GM19467 (cell line): ENCODE results near the gene DOK6.
"Not testable (repeated sequence)": the region's sequence is repeated elsewhere in the genome, so short reads cannot be mapped to it uniquely, and the experiment has no call there.

Experiments used
- ATAC-seq: cut with Tn5 transposase; IDR thresholded peaks from one replicate; pipeline ENCODE4 v1.9.1; 2021; ENCODE audit warnings: mild to moderate bottlenecking, moderate library complexity; ENCODE audit not compliant: unreplicated experiment

Gene DOK6

GRCh38 chr18:69400253-69400975 lies at the start of gene DOK6:
TSS of gene DOK6 (plus strand) at chr18:69400888.
- ATAC-seq = no peak

- no peak for ATAC-seq
Measured at GRCh38 chr18:69353023-69353422, 47.7 kb upstream of the DOK6 start.

- ATAC-seq = no peak
Measured at GRCh38 chr18:69357590-69357989, 43.1 kb upstream of the DOK6 start.

GRCh38 chr18:69358212-69358895 lies 42.3 kb upstream of the DOK6 start:
- ATAC-seq = no peak

- ATAC-seq = not testable (repeated sequence)
Measured at GRCh38 chr18:69359768-69360167, 40.9 kb upstream of the DOK6 start.

- no peak for ATAC-seq
Measured at GRCh38 chr18:69364930-69365329, 35.8 kb upstream of the DOK6 start.

GRCh38 chr18:69365658-69366057 lies 35.0 kb upstream of the DOK6 start:
- ATAC-seq = no peak

- no peak for ATAC-seq
Measured at GRCh38 chr18:69367104-69367503, 33.6 kb upstream of the DOK6 start.

GRCh38 chr18:69371729-69372128 lies 29.0 kb upstream of the DOK6 start:
- ATAC-seq = no peak

GRCh38 chr18:69380324-69380723 lies 20.4 kb upstream of the DOK6 start:
- no peak for ATAC-seq

GRCh38 chr18:69383186-69383585 lies 17.5 kb upstream of the DOK6 start:
- ATAC-seq = no peak

- no peak for ATAC-seq
Measured at GRCh38 chr18:69387186-69387585, 13.5 kb upstream of the DOK6 start.

- ATAC-seq = no peak
Measured at GRCh38 chr18:69388222-69388621, 12.5 kb upstream of the DOK6 start.

- no peak for ATAC-seq
Measured at GRCh38 chr18:69397096-69397495, 3.6 kb upstream of the DOK6 start.

- ATAC-seq = no peak
Measured at GRCh38 chr18:69399253-69399652, 1.4 kb upstream of the DOK6 start.

GRCh38 chr18:69400976-69401225 lies 213 bp downstream of the DOK6 start:
- ATAC-seq = no peak

- no peak for ATAC-seq
Measured at GRCh38 chr18:69401226-69401971, 711 bp downstream of the DOK6 start.

- no peak for ATAC-seq
Measured at GRCh38 chr18:69401972-69402532, 1.4 kb downstream of the DOK6 start.

- no peak for ATAC-seq
Measured at GRCh38 chr18:69402533-69402989, 1.9 kb downstream of the DOK6 start.

- ATAC-seq = no peak
Measured at GRCh38 chr18:69408522-69408921, 7.8 kb downstream of the DOK6 start.

- ATAC-seq = no peak
Measured at GRCh38 chr18:69411199-69411598, 10.5 kb downstream of the DOK6 start.

GRCh38 chr18:69414184-69414583 lies 13.5 kb downstream of the DOK6 start:
- ATAC-seq = no peak
